ENCODE data around the gene OTUB1.

Gene OTUB1

GRCh38 chr11:64017945-64018224, 31.6 kb downstream of the OTUB1 start:
- TF ChIP-seq CTCF (IDR thresholded peaks at IDR 0.05; ENCODE audit: insufficient read depth, low read depth, low read length, missing control alignments), result no peak
- no peak for DNase-seq (ENCODE audit: low read depth)
- no peak overlapping the region for H3K4me3 ChIP-seq (ENCODE audit: low read depth, low read length)

GRCh38 chr11:64018310-64018709, 32.1 kb downstream of the OTUB1 start:
- no peak for DNase-seq (ENCODE audit: low read depth)
- no peak overlapping the region for H3K4me3 ChIP-seq (ENCODE audit: low read depth, low read length)
- no peak for TF ChIP-seq CTCF (IDR thresholded peaks at IDR 0.05; ENCODE audit: insufficient read depth, low read depth, low read length, missing control alignments)

- TF ChIP-seq CTCF (IDR thresholded peaks at IDR 0.05; ENCODE audit: insufficient read depth, low read depth, low read length, missing control alignments), result no peak
- H3K4me3 ChIP-seq (ENCODE audit: low read depth, low read length), result no peak overlapping the region
- no peak for DNase-seq (ENCODE audit: low read depth)
These were observed 33.1 kb downstream of the OTUB1 start for GRCh38 chr11:64019106-64020037.

DNA sequence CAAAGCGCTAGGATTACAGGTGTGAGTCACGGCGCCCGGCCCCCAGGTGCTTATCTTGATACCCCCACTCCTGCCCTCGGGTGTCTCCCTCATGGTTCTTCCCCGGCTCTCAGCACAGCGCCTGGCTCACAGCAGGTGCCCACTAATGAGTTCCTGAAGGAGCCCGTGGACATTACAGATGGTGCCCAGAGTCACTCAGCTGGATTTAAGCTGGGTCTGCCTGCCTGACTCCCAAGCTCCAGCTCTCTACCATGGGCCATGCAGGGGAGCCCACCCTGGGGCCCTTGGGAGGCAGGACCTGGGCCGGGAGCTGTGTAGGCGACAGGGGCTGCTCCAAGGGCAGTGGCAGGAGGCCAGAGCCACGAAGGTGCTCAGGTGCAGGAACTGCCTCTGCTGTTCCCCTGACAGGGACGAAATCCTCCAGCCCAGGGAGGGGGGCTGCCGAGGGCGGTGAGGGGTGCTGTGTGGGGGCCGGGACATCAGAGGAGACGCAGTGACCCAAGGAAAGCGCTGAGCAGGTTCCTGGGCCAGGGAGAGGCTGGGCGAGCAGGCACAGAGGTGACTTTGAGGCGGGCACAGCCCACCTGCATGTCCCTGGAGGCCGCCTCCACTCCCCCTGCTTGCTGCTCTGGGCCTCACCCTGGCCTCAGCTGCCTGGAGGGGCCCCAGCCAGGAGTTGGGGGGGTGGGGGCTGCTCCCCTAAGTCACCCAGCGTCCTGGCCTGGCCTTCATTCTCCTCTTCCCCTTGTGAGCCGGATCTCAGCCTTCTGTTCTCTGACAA, 34.9 kb downstream of the OTUB1 start:
- no peak for TF ChIP-seq CTCF (IDR thresholded peaks at IDR 0.05; ENCODE audit: insufficient read depth, low read depth, low read length, missing control alignments)
- no peak overlapping the region for H3K4me3 ChIP-seq (ENCODE audit: low read depth, low read length)
- DNase-seq (ENCODE audit: low read depth), result no peak

GRCh38 chr11:64021757-64022093, 35.5 kb downstream of the OTUB1 start:
- H3K4me3 ChIP-seq (ENCODE audit: low read depth, low read length), result no peak overlapping the region
- no peak for TF ChIP-seq CTCF (IDR thresholded peaks at IDR 0.05; ENCODE audit: insufficient read depth, low read depth, low read length, missing control alignments)
- DNase-seq (ENCODE audit: low read depth), result no peak

- no peak for TF ChIP-seq CTCF (IDR thresholded peaks at IDR 0.05; ENCODE audit: insufficient read depth, low read depth, low read length, missing control alignments)
- no peak overlapping the region for H3K4me3 ChIP-seq (ENCODE audit: low read depth, low read length)
- no peak for DNase-seq (ENCODE audit: low read depth)
These were observed 36.0 kb downstream of the OTUB1 start for GRCh38 chr11:64022125-64022784.
